GM12878 (cell line): ENCODE results near the gene GPR158. TPM values are rescaled to one million over a fixed set of nuclear protein-coding genes. Genes with fewer than 3 reads are reported as not detected.

Experiments
- ATAC-seq: fragments of 200-7000 bp; cut with Tn5 transposase; 3 replicates; pipeline ENCODE4 v1.9.1; 2020; ENCODE audit warnings: mild to moderate bottlenecking, moderate library complexity
- BruUV-seq: library from RNA; stranded (reverse); fragments of 400-500 nt; replicated peaks from 2 replicates; lab custom pipeline; 2021; lab: Mats Ljungman, UMichigan
- CTCF ChIA-PET: fragments of 300-600 bp; sonication (Branson Sonifier 250); formaldehyde crosslinking; extraction: SDS; loops from one replicate; lab custom pipeline; 2021; ENCODE audit warnings: inconsistent platforms; lab: Yijun Ruan, JAX
- POLR2A ChIA-PET: fragments of 350-600 bp; formaldehyde crosslinking; extraction: SDS; loops from one replicate; lab custom pipeline; 2021; ENCODE audit warnings: inconsistent platforms; lab: Charles Lee
- RAD21 ChIA-PET: fragments of 300-600 bp; sonication (Branson Sonifier 250); formaldehyde crosslinking; loops from one replicate; lab custom pipeline; 2023; ENCODE audit warnings: antibody characterized with exemption; ENCODE audit not compliant: unreplicated experiment; lab: Charles Lee
- SMC1A ChIA-PET: fragments of 300-600 bp; sonication (Branson Sonifier 250); formaldehyde crosslinking; loops from one replicate; lab custom pipeline; 2023; ENCODE audit not compliant: unreplicated experiment, uncharacterized antibody; lab: Charles Lee
- DNase-seq: peaks from one replicate; pipeline ENCODE4 v3.0.0-alpha.2; 2011; ENCODE audit warnings: low read depth, low spot score
- FAIRE-seq: peaks from 3 replicates; lab custom pipeline; 2011; peaks lifted over from hg19 to GRCh38; lab: Jason Lieb, UNC
- H2AFZ ChIP-seq: 2 replicates; pipeline ENCODE4 v1.6.0; 2011; ENCODE audit warnings: low read depth, low read length, control low read depth; ENCODE audit not compliant: control insufficient read depth
- H3K27ac ChIP-seq: 2 replicates; pipeline ENCODE4 v1.5.1; 2011; ENCODE audit warnings: control low read depth; ENCODE audit not compliant: control insufficient read depth, insufficient read depth
- H3K27me3 ChIP-seq, 2 experiments: replicated peaks in 1 of 2; 2 replicates each; pipeline versions ENCODE4 v1.6.0 to v1.6.1; 2011; ENCODE audit warnings: low read length in 1 of 2; ENCODE audit not compliant: control insufficient read depth in 2 of 2, insufficient read depth in 2 of 2
- H3K36me3 ChIP-seq, 2 experiments: 2 replicates each; pipeline ENCODE4 v1.5.1; 2011; ENCODE audit warnings: low read length in 1 of 2; ENCODE audit not compliant: control insufficient read depth in 2 of 2, insufficient read depth in 2 of 2
- H3K4me1 ChIP-seq: 2 replicates; pipeline ENCODE4 v1.6.1; 2011; ENCODE audit warnings: mild to moderate bottlenecking, low read length, moderate library complexity, mixed read lengths; ENCODE audit not compliant: control insufficient read depth, insufficient read depth
- H3K4me2 ChIP-seq: 2 replicates; pipeline ENCODE4 v1.6.0; 2011; ENCODE audit warnings: control low read depth; ENCODE audit not compliant: control insufficient read depth, insufficient read depth
- H3K4me3 ChIP-seq: fragments of 200-600 bp; sonication (generic); 2 replicates; pipeline ENCODE4 v1.5.1; 2016
- H3K79me2 ChIP-seq: 2 replicates; pipeline ENCODE4 v1.6.0; 2011; ENCODE audit warnings: low read length; ENCODE audit not compliant: control insufficient read depth, insufficient read depth
- H3K9ac ChIP-seq: 2 replicates; pipeline ENCODE4 v1.8.0; 2011; ENCODE audit warnings: low read length, control low read depth, mixed read lengths; ENCODE audit not compliant: control insufficient read depth, insufficient read depth
- H3K9me3 ChIP-seq: replicated peaks from 3 replicates; pipeline ENCODE4 v1.5.1; 2011; ENCODE audit warnings: mild to moderate bottlenecking, low read length; ENCODE audit not compliant: control insufficient read depth, insufficient read depth
- H4K20me1 ChIP-seq: 2 replicates; pipeline ENCODE4 v1.6.0; 2011; ENCODE audit not compliant: control insufficient read depth, insufficient read depth
- CBX5 ChIP-seq: sonication (generic); IDR thresholded peaks from 2 replicates; pipeline ENCODE4 v1.6.1; 2016; ENCODE audit warnings: low read depth, moderate library complexity, mild to moderate bottlenecking, inconsistent platforms
- EED ChIP-seq: sonication (generic); IDR thresholded peaks from 2 replicates; pipeline ENCODE4 v1.6.1; 2016; ENCODE audit warnings: antibody characterized with exemption, low read depth
- EP300 ChIP-seq, 2 experiments: fragments of 150-350 bp in 1 of 2; IDR thresholded peaks; 2 replicates each; pipeline ENCODE4 v1.6.1; 2011 to 2012; ENCODE audit warnings: low read depth in 2 of 2, low read length in 2 of 2, borderline replicate concordance in 1 of 2, improper control_type of control experiment in 1 of 2, inconsistent platforms in 1 of 2; ENCODE audit not compliant: control insufficient read depth in 1 of 2
- NR2C1 ChIP-seq: fragments of 450-650 bp; IDR thresholded peaks from 2 replicates; pipeline ENCODE4 v1.6.1; 2017; ENCODE audit warnings: antibody characterized with exemption, mild to moderate bottlenecking, moderate library complexity
- NR2F1 ChIP-seq: fragments of 450-650 bp; conservative IDR thresholded peaks from 2 replicates; pipeline ENCODE4 v1.6.1; 2017; ENCODE audit warnings: mild to moderate bottlenecking
- RAD21 ChIP-seq: IDR thresholded peaks from 2 replicates; pipeline ENCODE4 v1.6.1; 2011; ENCODE audit warnings: mild to moderate bottlenecking, low read depth, low read length, moderate library complexity; ENCODE audit not compliant: insufficient read depth
- WGBS: methylation state at CpG from one replicate; pipeline ENCODE4 v1.1.6; 2016; ENCODE audit warnings: low lambda C conversion rate; ENCODE audit not compliant: insufficient replicate concordance, insufficient coverage; ENCODE audit errors: missing lambda C conversion rate; 5-methylcytosine and 5-hydroxymethylcytosine counted together
- in situ Hi-C: fragments of 300-500 bp; cut with MboI; formaldehyde crosslinking; loops from 9 replicates; pipeline ENCODE4 v1.14.3; 2018; ENCODE audit warnings: mixed read lengths
- intact Hi-C: fragments of 100-400 bp; cut with micrococcal nuclease; formaldehyde crosslinking; loops from one replicate; pipeline ENCODE4 v1.14.2; 2022; ENCODE audit not compliant: unreplicated experiment
- polyA plus RNA-seq, 11 experiments: library from polyadenylated mRNA; depleted of rRNA in 4 of 11; unstranded in 6 of 11; stranded (reverse) in 5 of 11; fragments of >200 nt; fragmentation: Nextera tagmentation in 4 of 11; fragmentation: Illumina TruSeq in 1 of 11; extraction: Ambion mirVana in 4 of 11; extraction: Trizol in 1 of 11; gene quantifications; 1 replicate in 1 of 11; 2 replicates in 10 of 11; pipeline versions ENCODE4 v1.2.1 to v1.2.3, GENCODE V29; 2011 to 2016; ENCODE audit warnings: inconsistent platforms in 2 of 11, missing spikeins in 2 of 11, low read depth in 1 of 11
- total RNA-seq, 4 experiments: library from RNA; depleted of rRNA in 3 of 4; stranded (reverse); fragments of >200 nt in 3 of 4; fragmentation: Illumina TruSeq in 1 of 4; extraction: Trizol in 1 of 4; gene quantifications; 2 replicates each; pipeline versions ENCODE4 v1.2.1 to v1.2.3, GENCODE V29; 2013 to 2021
- TF ChIP-seq, protein P1 (sequence below): fragments of 450-650 bp; IDR thresholded peaks from 2 replicates; pipeline ENCODE4 v1.6.1; 2017; ENCODE audit warnings: mild to moderate bottlenecking, low read depth, inconsistent platforms; ENCODE audit not compliant: poor library complexity, severe bottlenecking

Gene GPR158
- total and polyA plus RNA-seq, 10 of the 15 experiments (the other 5 are each of a cell fraction or from before 2014, with no cell fraction given): not detected

- Histone ChIP-seq H3K4me1 (no peaks in the 10 kb centered on the region), H2AFZ (no peak overlapping the region), H3K4me3 (no peak overlapping the region), H3K27ac (no peak overlapping the region), H4K20me1 (no peaks in the 10 kb centered on the region), H3K9me3 (no peaks in the 10 kb centered on the region), H3K4me2 (no peak overlapping the region), H3K27me3 (no peaks in the 10 kb centered on the region), H3K79me2 (no peaks in the 10 kb centered on the region), H3K9ac (no peak overlapping the region), H3K36me3 (no peaks in the 10 kb centered on the region)
- WGBS: 10% methylated on average over 3 of the region's 3 CpGs
- RAD21 ChIA-PET: no interaction called here
- POLR2A ChIA-PET: no interaction called here
- intact Hi-C loops: no loop called here
- CTCF ChIA-PET: no interaction called here
- no TSS peak for BruUV-seq
- DNase-seq (no peak), FAIRE-seq (no peak), ATAC-seq (no peak)
- TF ChIP-seq, protein P1, sequence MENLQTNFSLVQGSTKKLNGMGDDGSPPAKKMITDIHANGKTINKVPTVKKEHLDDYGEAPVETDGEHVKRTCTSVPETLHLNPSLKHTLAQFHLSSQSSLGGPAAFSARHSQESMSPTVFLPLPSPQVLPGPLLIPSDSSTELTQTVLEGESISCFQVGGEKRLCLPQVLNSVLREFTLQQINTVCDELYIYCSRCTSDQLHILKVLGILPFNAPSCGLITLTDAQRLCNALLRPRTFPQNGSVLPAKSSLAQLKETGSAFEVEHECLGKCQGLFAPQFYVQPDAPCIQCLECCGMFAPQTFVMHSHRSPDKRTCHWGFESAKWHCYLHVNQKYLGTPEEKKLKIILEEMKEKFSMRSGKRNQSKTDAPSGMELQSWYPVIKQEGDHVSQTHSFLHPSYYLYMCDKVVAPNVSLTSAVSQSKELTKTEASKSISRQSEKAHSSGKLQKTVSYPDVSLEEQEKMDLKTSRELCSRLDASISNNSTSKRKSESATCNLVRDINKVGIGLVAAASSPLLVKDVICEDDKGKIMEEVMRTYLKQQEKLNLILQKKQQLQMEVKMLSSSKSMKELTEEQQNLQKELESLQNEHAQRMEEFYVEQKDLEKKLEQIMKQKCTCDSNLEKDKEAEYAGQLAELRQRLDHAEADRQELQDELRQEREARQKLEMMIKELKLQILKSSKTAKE: no peak
- TF ChIP-seq NR2F1 (no peak), RAD21 (no peak), EP300 (IDR thresholded peaks at IDR 0.05; ENCODE audit: borderline replicate concordance in 1 of 2, control insufficient read depth in 1 of 2, low read depth in 2 of 2, low read length in 2 of 2) (no peak), EED (no peak), CBX5 (no peak), NR2C1 (no peak)
- SMC1A ChIA-PET: no interaction called here
- in situ Hi-C loops: no loop called here
Measured at GRCh38 chr10:25532213-25532612, 357.4 kb downstream of the GPR158 start.
